Measurements from ENCODE around the gene PCSK5.

PCSK5 gene

DNA sequence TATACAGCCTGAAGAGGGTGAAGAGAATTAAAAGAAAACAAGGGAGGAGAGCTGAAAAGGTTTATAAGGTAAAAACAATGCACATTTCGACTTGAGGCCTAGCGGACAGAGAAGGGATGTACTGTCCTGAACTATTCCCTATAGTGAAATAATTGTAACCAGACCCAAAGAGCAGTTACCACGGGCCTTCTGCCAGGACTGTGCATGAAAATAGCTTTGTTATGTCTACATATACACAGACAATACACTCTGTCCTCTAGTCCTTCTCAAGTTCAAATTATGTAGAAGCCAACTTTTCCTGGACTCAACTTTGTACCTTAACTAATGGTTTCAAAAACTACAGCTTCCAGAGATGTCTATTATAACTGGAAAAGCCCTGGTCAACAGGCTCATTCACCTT lies 223.7 kb downstream of the PCSK5 start:
- Histone ChIP-seq H3K4me1 (ENCODE audit: insufficient read depth, low read length) (peaks cover 4% of the 10 kb centered on the region), H3K4me3 (ENCODE audit: low read depth in 1 of 2, low read length in 2 of 2) (no peak overlapping the region), H3K9ac (ENCODE audit: low read length) (no peak overlapping the region), H3K36me3 (ENCODE audit: insufficient read depth, low read length) (no peaks in the 10 kb centered on the region), H3K27me3 (ENCODE audit: control insufficient read depth in 1 of 2, insufficient read depth in 2 of 2, low read length in 2 of 2) (no peaks in the 10 kb centered on the region), H3K27ac (ENCODE audit: low read depth, low read length) (no peak overlapping the region), H3K9me3 (ENCODE audit: low read length) (no peaks in the 10 kb centered on the region)

DNA sequence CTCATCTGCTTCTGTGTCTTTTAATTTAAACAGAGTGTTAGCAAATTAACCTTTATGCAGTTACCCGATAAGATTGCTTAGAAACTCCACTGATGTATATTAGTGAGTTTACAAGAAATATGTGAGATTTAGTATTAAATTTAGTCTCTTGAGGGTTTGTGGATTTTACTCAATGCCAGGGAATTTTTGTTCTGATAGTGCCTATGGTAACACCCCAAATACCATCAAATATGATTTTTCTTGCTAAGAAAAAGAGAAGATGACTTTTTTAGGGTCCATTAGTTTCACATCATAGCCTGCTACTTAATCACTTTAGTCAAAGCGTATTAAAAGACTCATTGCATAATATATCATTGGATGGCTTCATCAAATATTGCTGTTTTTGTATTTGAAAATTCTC lies 224.9 kb downstream of the PCSK5 start:
- Histone ChIP-seq H3K9ac (ENCODE audit: low read length) (no peak overlapping the region), H3K4me1 (ENCODE audit: insufficient read depth, low read length) (peaks cover 4% of the 10 kb centered on the region), H3K9me3 (ENCODE audit: low read length) (no peaks in the 10 kb centered on the region), H3K27me3 (ENCODE audit: control insufficient read depth in 1 of 2, insufficient read depth in 2 of 2, low read length in 2 of 2) (no peaks in the 10 kb centered on the region), H3K27ac (ENCODE audit: low read depth, low read length) (no peak overlapping the region), H3K36me3 (ENCODE audit: insufficient read depth, low read length) (no peaks in the 10 kb centered on the region), H3K4me3 (ENCODE audit: low read depth in 1 of 2, low read length in 2 of 2) (no peak overlapping the region)

DNA sequence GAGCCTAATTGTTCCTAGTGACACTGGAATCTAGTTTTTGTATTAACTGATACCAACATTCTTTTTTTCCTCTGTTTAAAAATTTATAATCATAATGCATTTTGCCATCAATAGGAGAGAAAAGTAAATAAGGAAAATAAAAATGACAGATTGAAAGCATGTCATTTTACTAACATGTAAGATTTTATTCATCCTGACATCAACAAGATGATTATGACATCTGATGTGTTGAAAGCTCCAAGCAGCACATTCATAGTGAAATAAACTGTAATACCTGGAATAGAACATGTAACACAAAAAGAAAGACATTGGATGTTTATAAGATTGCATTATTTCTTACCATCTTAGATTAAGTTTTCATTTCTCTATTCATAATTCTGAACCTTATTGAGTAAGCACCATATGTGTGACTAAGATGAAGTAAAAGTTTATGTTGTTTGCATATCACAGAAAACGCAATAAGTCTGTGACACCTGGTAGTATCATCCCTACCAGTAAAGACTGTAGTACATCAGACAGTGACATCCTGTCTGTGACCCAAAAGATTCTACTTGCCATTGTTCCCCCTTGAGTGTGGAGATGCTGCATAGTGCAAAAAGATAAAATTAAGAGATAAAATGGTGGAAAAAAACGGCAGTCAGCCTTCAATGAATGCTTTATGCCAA lies 225.6 kb downstream of the PCSK5 start:
- H3K4me3 ChIP-seq (ENCODE audit: low read depth in 1 of 2, low read length in 2 of 2) = no peak overlapping the region
- H3K27ac ChIP-seq (ENCODE audit: low read depth, low read length) = no peak overlapping the region
- no peak overlapping the region for H3K9ac ChIP-seq (ENCODE audit: low read length)
- H3K4me1 ChIP-seq (ENCODE audit: insufficient read depth, low read length) = peaks cover 4% of the 10 kb centered on the region
- no peaks in the 10 kb centered on the region for H3K27me3 ChIP-seq (ENCODE audit: control insufficient read depth in 1 of 2, insufficient read depth in 2 of 2, low read length in 2 of 2)
- no peaks in the 10 kb centered on the region for H3K36me3 ChIP-seq (ENCODE audit: insufficient read depth, low read length)
- no peaks in the 10 kb centered on the region for H3K9me3 ChIP-seq (ENCODE audit: low read length)

DNA sequence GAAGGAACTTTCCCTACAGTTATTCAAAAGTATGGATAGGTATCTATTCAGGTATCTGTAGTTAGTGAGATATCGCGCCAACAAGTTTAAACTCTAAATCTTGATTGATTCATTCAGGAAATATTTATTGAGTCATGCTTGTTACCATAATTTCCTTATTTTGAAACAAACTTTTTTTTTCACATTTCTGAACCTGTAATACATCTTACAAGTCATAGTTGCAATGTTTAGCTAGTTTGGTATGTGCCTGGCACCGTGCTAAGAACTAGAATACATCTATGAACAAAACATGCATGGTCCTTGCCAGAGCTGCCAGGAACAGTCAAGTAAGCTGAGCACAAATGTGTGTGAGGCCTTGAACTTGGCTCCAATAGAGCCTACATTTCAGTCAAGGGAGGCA lies 226.4 kb downstream of the PCSK5 start:
- no peaks in the 10 kb centered on the region for H3K36me3 ChIP-seq (ENCODE audit: insufficient read depth, low read length)
- no peaks in the 10 kb centered on the region for H3K27me3 ChIP-seq (ENCODE audit: control insufficient read depth in 1 of 2, insufficient read depth in 2 of 2, low read length in 2 of 2)
- no peaks in the 10 kb centered on the region for H3K9me3 ChIP-seq (ENCODE audit: low read length)
- peaks cover 4% of the 10 kb centered on the region for H3K4me1 ChIP-seq (ENCODE audit: insufficient read depth, low read length)
- no peak overlapping the region for H3K27ac ChIP-seq (ENCODE audit: low read depth, low read length)
- H3K4me3 ChIP-seq (ENCODE audit: low read depth in 1 of 2, low read length in 2 of 2) = no peak overlapping the region
- H3K9ac ChIP-seq (ENCODE audit: low read length) = no peak overlapping the region

DNA sequence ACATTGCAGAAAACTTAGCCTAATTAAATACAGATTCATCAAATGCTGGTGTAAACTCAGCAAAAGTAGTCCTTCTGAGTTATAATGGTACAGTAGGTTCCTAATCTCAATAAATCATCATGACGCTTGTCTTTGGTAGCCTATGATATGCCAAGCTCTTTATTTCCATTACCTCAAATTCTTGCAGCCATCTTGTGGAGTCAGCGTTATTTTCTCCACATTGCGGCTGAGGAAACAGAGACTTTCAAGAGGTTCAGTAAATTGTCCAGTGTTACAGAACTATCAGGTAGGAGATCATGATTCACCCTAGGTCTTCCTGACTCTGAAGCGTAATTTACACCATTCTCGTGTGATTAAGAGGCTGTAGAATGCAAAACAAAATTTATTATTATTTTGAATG lies 237.2 kb downstream of the PCSK5 start:
- H3K36me3 ChIP-seq (ENCODE audit: insufficient read depth, low read length) = no peaks in the 10 kb centered on the region

DNA sequence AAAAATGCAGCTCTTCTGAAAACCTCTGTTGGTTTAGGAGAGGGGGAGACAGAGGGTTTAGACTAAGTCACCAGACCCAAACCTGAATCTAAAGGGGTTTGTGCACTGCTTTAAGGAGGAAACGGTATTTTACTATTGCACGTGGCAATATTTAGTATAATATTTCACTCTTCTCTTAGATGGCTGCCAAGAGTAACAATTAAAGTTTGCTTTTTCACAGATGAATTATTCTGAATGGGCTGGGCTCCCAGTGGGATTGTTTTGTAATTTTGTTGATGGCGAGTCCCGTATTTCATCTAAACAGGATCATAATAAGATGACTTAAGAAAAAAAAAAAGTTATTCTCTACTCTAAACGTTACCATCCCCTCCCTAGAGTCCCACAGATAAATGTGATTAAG lies 245.4 kb downstream of the PCSK5 start:
- H3K27me3 ChIP-seq (ENCODE audit: control insufficient read depth in 1 of 2, insufficient read depth in 2 of 2, low read length in 2 of 2) = no peaks in the 10 kb centered on the region
- no peak overlapping the region for H3K9ac ChIP-seq (ENCODE audit: low read length)
- H3K36me3 ChIP-seq (ENCODE audit: insufficient read depth, low read length) = no peaks in the 10 kb centered on the region
- H3K4me1 ChIP-seq (ENCODE audit: insufficient read depth, low read length) = peaks cover 11% of the 10 kb centered on the region
- no peak overlapping the region for H3K27ac ChIP-seq (ENCODE audit: low read depth, low read length)
- H3K9me3 ChIP-seq (ENCODE audit: low read length) = no peaks in the 10 kb centered on the region
- no peak overlapping the region for H3K4me3 ChIP-seq (ENCODE audit: low read depth in 1 of 2, low read length in 2 of 2)

More for the DNA sequence above, 237.2 kb downstream of the PCSK5 start:
- no peaks in the 10 kb centered on the region for H3K9me3 ChIP-seq (ENCODE audit: low read length)
- no peaks in the 10 kb centered on the region for H3K27me3 ChIP-seq (ENCODE audit: control insufficient read depth in 1 of 2, insufficient read depth in 2 of 2, low read length in 2 of 2)
- no peak overlapping the region for H3K9ac ChIP-seq (ENCODE audit: low read length)
- H3K27ac ChIP-seq (ENCODE audit: low read depth, low read length) = no peak overlapping the region
- no peaks in the 10 kb centered on the region for H3K4me1 ChIP-seq (ENCODE audit: insufficient read depth, low read length)
- H3K4me3 ChIP-seq (ENCODE audit: low read depth in 1 of 2, low read length in 2 of 2) = no peak overlapping the region

DNA sequence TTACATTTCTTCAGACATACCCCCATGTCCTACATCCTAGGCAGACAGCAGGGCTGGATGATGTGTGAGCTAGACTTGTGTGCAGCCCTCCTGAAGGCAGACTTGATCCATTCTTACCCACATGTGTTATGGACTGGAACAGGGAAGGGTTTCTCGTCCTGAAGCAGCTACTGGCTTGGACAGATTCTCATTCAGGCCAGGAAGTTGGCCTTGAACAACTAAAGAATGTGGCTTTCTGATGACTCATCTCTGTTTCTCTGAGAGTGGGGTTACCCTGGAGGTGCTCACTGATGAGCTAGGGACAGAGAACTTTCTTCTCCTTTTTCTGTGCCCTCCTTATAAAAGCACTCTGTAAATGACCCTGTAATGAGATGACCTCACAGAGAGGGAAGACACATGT lies 246.5 kb downstream of the PCSK5 start:
- Histone ChIP-seq H3K4me3 (ENCODE audit: low read depth in 1 of 2, low read length in 2 of 2) (no peak overlapping the region), H3K9me3 (ENCODE audit: low read length) (no peaks in the 10 kb centered on the region), H3K9ac (ENCODE audit: low read length) (no peak overlapping the region), H3K27me3 (ENCODE audit: control insufficient read depth in 1 of 2, insufficient read depth in 2 of 2, low read length in 2 of 2) (no peaks in the 10 kb centered on the region), H3K36me3 (ENCODE audit: insufficient read depth, low read length) (no peaks in the 10 kb centered on the region), H3K4me1 (ENCODE audit: insufficient read depth, low read length) (peaks cover 11% of the 10 kb centered on the region), H3K27ac (ENCODE audit: low read depth, low read length) (no peak overlapping the region)

DNA sequence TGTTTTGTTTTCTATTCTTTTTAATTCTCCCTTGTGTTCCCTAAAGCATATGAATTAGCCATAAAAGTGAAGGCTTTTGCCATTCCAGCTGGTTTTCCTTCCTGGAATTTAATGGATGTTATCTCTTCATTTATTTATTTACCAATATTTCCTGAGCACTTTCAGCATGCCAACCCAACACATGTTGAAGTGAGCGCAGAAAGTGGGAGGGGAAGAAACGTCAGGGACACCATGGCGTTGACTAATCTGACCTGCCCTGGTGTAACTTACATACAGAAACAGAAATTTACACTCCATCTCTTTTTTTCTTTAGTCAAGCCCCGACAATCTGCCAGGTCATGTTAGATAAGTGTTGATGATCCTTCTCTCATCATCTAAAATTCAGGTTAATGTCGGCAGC lies 247.5 kb downstream of the PCSK5 start:
- Histone ChIP-seq H3K36me3 (ENCODE audit: insufficient read depth, low read length) (no peaks in the 10 kb centered on the region), H3K27ac (ENCODE audit: low read depth, low read length) (no peak overlapping the region), H3K9ac (ENCODE audit: low read length) (no peak overlapping the region), H3K9me3 (ENCODE audit: low read length) (no peaks in the 10 kb centered on the region), H3K4me1 (ENCODE audit: insufficient read depth, low read length) (peaks cover 11% of the 10 kb centered on the region), H3K4me3 (ENCODE audit: low read depth in 1 of 2, low read length in 2 of 2) (no peak overlapping the region), H3K27me3 (ENCODE audit: control insufficient read depth in 1 of 2, insufficient read depth in 2 of 2, low read length in 2 of 2) (no peaks in the 10 kb centered on the region)

DNA sequence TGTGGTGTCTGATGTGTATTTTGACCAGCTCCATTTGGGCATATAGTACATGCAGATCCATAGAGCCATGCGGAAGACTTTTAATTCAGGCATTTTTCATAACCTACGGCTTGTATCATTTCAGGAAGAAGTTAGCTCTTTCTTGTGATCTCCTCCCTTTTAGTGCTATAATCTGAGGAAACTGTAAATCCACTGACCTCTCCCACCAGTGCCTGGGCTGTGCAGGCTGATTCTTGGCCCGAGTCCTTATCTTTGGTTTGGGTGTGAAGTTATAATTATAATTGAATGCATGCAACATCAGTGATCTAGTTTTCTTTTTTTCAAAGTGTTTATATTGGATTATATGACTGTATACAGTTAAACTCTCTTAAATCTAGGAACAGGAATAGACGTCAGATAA lies 247.9 kb downstream of the PCSK5 start:
- H3K9ac ChIP-seq (ENCODE audit: low read length) = no peak overlapping the region

DNA sequence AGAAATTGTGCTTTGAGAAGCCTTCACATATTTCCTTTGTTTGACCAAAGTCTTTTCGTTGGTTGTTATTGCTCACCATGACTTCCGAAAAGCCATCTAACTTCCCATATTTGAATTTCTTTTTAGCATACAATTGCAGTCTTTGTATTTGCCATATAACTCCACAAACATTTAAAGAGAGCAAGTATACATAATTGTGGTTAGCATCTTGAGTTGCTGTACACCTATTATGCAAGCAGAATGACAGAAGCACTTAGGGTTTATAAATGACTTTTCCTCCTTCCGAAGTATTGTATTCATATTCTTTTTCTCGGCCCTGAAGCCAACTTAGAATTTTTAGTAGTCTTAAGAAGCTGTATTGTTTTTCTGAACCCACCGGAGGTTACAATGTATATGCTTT lies 253.4 kb downstream of the PCSK5 start:
- no peaks in the 10 kb centered on the region for H3K36me3 ChIP-seq (ENCODE audit: insufficient read depth, low read length)
- no peaks in the 10 kb centered on the region for H3K4me1 ChIP-seq (ENCODE audit: insufficient read depth, low read length)
- no peaks in the 10 kb centered on the region for H3K9me3 ChIP-seq (ENCODE audit: low read length)
- H3K27ac ChIP-seq (ENCODE audit: low read depth, low read length) = no peak overlapping the region
- H3K9ac ChIP-seq (ENCODE audit: low read length) = no peak overlapping the region
- no peak overlapping the region for H3K4me3 ChIP-seq (ENCODE audit: low read depth in 1 of 2, low read length in 2 of 2)
- H3K27me3 ChIP-seq (ENCODE audit: control insufficient read depth in 1 of 2, insufficient read depth in 2 of 2, low read length in 2 of 2) = no peaks in the 10 kb centered on the region

More for the DNA sequence above, 247.9 kb downstream of the PCSK5 start:
- Histone ChIP-seq H3K36me3 (ENCODE audit: insufficient read depth, low read length) (no peaks in the 10 kb centered on the region), H3K27ac (ENCODE audit: low read depth, low read length) (no peak overlapping the region), H3K27me3 (ENCODE audit: control insufficient read depth in 1 of 2, insufficient read depth in 2 of 2, low read length in 2 of 2) (no peaks in the 10 kb centered on the region), H3K4me1 (ENCODE audit: insufficient read depth, low read length) (peaks cover 11% of the 10 kb centered on the region), H3K4me3 (ENCODE audit: low read depth in 1 of 2, low read length in 2 of 2) (no peak overlapping the region), H3K9me3 (ENCODE audit: low read length) (no peaks in the 10 kb centered on the region)

DNA sequence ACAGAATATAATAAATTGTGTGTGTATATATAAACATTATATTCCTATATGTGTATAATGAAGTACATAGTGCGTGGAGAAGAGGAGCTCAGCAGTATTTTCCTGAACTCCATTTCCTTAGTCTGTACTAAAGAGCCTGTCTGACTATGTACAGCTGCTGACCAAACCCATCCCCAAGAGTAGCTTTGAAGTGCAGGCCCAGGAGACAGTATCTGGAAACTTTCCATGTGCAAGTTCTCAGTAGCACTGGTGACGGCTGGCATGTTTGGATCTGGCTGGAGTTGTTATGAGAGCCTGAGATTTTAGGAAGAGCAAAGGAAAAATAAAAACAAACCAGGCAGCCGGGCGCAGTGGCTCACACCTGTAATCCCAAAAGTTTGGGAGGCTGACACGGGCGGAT lies 259.5 kb downstream of the PCSK5 start:
- Histone ChIP-seq H3K4me3 (ENCODE audit: low read depth in 1 of 2, low read length in 2 of 2) (no peak overlapping the region), H3K27me3 (ENCODE audit: control insufficient read depth in 1 of 2, insufficient read depth in 2 of 2, low read length in 2 of 2) (no peaks in the 10 kb centered on the region), H3K4me1 (ENCODE audit: insufficient read depth, low read length) (no peaks in the 10 kb centered on the region), H3K36me3 (ENCODE audit: insufficient read depth, low read length) (no peaks in the 10 kb centered on the region), H3K9me3 (ENCODE audit: low read length) (no peaks in the 10 kb centered on the region), H3K9ac (ENCODE audit: low read length) (no peak overlapping the region), H3K27ac (ENCODE audit: low read depth, low read length) (no peak overlapping the region)

DNA sequence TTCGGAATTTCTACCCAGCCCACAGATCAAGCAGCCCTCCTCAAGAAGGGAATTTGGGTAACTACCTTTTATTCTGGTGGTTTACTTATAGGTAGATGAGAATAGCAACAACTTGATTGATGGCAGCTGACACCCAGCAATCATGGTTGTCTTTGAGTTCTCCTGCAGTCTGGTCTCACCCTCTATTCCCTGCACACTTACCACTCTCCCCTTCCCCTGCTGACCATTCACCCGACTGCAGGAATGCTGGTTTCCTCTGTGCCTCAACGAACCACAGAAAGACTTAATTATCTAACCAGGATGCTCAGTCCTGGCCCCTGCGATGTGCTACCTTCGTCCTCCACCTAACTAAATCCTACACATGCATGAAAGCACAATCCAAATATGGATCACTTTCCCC lies 260.8 kb downstream of the PCSK5 start:
- Histone ChIP-seq H3K9ac (ENCODE audit: low read length) (no peak overlapping the region), H3K27me3 (ENCODE audit: control insufficient read depth in 1 of 2, insufficient read depth in 2 of 2, low read length in 2 of 2) (no peaks in the 10 kb centered on the region), H3K4me3 (ENCODE audit: low read depth in 1 of 2, low read length in 2 of 2) (no peak overlapping the region), H3K36me3 (ENCODE audit: insufficient read depth, low read length) (no peaks in the 10 kb centered on the region), H3K4me1 (ENCODE audit: insufficient read depth, low read length) (no peaks in the 10 kb centered on the region), H3K27ac (ENCODE audit: low read depth, low read length) (no peak overlapping the region), H3K9me3 (ENCODE audit: low read length) (no peaks in the 10 kb centered on the region)
